ENCODE data around the gene ACIN1.

The ACIN1 gene

GRCh38 chr14:23053426-23053825, 41.5 kb downstream of the ACIN1 start:
- Mint-ChIP-seq H3K27me3 (ENCODE audit: low read depth) (no peaks in the 10 kb centered on the region), H3K27ac (no peak overlapping the region), H3K9me3 (no peaks in the 10 kb centered on the region), H3K4me3 (peak overlapping the region in 1 of 3 experiments; percentile 53), H3K36me3 (ENCODE audit: low read depth) (peaks cover 20% of the 10 kb centered on the region), H3K4me1 (peaks cover 18% of the 10 kb centered on the region)
- TF ChIP-seq, protein P1, sequence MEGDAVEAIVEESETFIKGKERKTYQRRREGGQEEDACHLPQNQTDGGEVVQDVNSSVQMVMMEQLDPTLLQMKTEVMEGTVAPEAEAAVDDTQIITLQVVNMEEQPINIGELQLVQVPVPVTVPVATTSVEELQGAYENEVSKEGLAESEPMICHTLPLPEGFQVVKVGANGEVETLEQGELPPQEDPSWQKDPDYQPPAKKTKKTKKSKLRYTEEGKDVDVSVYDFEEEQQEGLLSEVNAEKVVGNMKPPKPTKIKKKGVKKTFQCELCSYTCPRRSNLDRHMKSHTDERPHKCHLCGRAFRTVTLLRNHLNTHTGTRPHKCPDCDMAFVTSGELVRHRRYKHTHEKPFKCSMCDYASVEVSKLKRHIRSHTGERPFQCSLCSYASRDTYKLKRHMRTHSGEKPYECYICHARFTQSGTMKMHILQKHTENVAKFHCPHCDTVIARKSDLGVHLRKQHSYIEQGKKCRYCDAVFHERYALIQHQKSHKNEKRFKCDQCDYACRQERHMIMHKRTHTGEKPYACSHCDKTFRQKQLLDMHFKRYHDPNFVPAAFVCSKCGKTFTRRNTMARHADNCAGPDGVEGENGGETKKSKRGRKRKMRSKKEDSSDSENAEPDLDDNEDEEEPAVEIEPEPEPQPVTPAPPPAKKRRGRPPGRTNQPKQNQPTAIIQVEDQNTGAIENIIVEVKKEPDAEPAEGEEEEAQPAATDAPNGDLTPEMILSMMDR (IDR thresholded peaks at IDR 0.05; ENCODE audit: unreplicated experiment in 3 of 3): no peak

GRCh38 chr14:23052671-23053070, 42.3 kb downstream of the ACIN1 start:
- H3K27me3 Mint-ChIP-seq (ENCODE audit: low read depth): no peaks in the 10 kb centered on the region
- no peak overlapping the region for H3K4me3 Mint-ChIP-seq
- peaks cover 18% of the 10 kb centered on the region for H3K36me3 Mint-ChIP-seq (ENCODE audit: low read depth)
- no peaks in the 10 kb centered on the region for H3K9me3 Mint-ChIP-seq
- peaks cover 14% of the 10 kb centered on the region for H3K4me1 Mint-ChIP-seq
- H3K27ac Mint-ChIP-seq: no peak overlapping the region
- TF ChIP-seq, protein P1 (IDR thresholded peaks at IDR 0.05; ENCODE audit: unreplicated experiment in 3 of 3): no peak

DNA sequence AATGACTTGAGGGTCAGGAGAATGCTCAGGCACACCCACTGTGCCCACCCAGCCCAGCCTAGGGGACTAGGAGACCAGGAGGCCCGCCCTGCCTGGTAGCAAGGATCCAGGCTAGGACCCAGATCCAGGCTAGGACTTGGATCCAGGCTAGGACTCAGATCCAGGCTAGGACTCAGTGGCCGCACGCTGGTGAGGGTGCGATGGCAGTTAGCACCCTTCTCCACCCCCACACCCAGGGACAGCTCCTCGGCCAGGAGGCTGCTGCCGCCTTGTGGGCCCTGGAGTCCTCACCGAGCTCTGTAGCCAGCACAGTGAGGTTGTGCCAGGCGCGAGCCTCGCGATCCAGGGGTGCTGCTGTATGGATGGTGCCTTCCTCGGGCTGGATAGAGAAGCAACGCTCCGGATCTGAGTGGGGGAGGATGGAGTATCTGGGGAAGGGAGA, 42.7 kb downstream of the ACIN1 start:
- Mint-ChIP-seq H3K4me1 (peaks cover 14% of the 10 kb centered on the region), H3K36me3 (ENCODE audit: low read depth) (peaks cover 23% of the 10 kb centered on the region)

DNA sequence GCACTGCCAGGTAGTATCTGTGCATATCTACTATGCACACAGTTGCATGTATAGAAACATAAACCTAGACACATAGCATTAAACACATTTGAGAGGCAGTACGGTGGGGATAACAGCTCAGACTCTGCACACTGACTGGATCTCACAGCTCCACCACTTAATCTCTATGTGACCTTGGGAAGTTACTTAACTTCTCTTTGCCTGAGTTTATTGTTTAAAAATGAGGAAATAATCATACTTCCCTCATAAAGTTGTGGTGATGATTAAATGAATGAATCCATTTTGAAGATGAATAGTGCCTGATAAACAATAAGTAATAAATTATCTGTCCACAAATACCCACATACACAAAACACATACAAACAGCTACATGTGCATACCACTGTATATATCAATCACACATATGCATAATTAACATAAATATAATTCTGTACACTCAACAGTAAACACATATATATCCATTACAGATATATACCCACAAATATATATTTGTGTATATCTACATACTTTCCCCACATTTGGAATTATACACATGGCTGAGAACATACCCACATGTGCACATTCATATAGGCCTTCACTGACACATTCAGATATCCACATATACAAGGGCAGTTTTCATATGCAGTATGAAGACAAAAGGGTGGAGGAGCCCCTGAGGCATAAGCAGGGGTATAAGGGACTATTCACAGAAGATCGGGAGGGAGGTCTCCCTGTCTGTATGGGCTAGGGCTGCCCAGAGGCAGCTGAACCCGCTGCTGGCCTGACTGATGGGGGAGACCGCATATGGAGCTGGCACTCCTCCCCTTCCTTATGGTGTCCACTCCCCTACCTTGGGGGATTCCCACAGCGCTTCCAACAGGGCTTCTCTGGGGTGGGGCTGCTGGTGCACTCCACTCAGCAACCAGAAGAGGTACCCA, 43.5 kb downstream of the ACIN1 start:
- Mint-ChIP-seq H3K9me3 (no peaks in the 10 kb centered on the region), H3K4me3 (no peak overlapping the region), H3K27ac (no peak overlapping the region), H3K27me3 (ENCODE audit: low read depth) (no peaks in the 10 kb centered on the region), H3K4me1 (peaks cover 12% of the 10 kb centered on the region), H3K36me3 (ENCODE audit: low read depth) (peaks cover 24% of the 10 kb centered on the region)
- TF ChIP-seq, protein P1 (IDR thresholded peaks at IDR 0.05; ENCODE audit: unreplicated experiment in 3 of 3): no peak

More for the DNA sequence above, 42.7 kb downstream of the ACIN1 start:
- no peaks in the 10 kb centered on the region for H3K9me3 Mint-ChIP-seq
- no peak overlapping the region for H3K27ac Mint-ChIP-seq
- no peaks in the 10 kb centered on the region for H3K27me3 Mint-ChIP-seq (ENCODE audit: low read depth)
- H3K4me3 Mint-ChIP-seq: no peak overlapping the region
- TF ChIP-seq, protein P1 (IDR thresholded peaks at IDR 0.05; ENCODE audit: unreplicated experiment in 3 of 3): no peak

GRCh38 chr14:23049011-23049410, 45.9 kb downstream of the ACIN1 start:
- Mint-ChIP-seq H3K36me3 (ENCODE audit: low read depth) (peaks cover 24% of the 10 kb centered on the region), H3K4me1 (peaks cover 2% of the 10 kb centered on the region), H3K9me3 (no peaks in the 10 kb centered on the region), H3K27me3 (ENCODE audit: low read depth) (no peaks in the 10 kb centered on the region), H3K27ac (no peak overlapping the region), H3K4me3 (no peak overlapping the region)
- TF ChIP-seq, protein P1 (IDR thresholded peaks at IDR 0.05; ENCODE audit: unreplicated experiment in 3 of 3): no peak

Measured in nephron (organoid).